ENCODE measurements around the gene LRRC2. TPM values are rescaled to one million over a fixed set of nuclear protein-coding genes. Genes with fewer than 3 reads are reported as not detected.

The LRRC2 gene
- total RNA-seq, 1 experiment from 2014 or later: 2.6 TPM

- Histone ChIP-seq H3K27ac (ENCODE audit: insufficient read length, low read depth, low read length) (no peak overlapping the region), H3K56ac (ENCODE audit: insufficient read length, low read depth, low read length) (no peak overlapping the region), H2BK15ac (ENCODE audit: low read depth, low read length) (no peak overlapping the region), H3K9ac (ENCODE audit: extremely low read depth, insufficient read length, low read length) (no peak overlapping the region), H3K4me1 (ENCODE audit: insufficient read depth, low read length) (peaks cover 3% of the 10 kb centered on the region; the same call in 1 of the 2 replicates), H3K79me1 (ENCODE audit: insufficient read depth, low read depth, low read length, poor library complexity, severe bottlenecking) (no peaks in the 10 kb centered on the region), H2BK120ac (ENCODE audit: low read depth, low read length, poor library complexity, severe bottlenecking) (no peak overlapping the region), H3K23ac (ENCODE audit: insufficient read length, low read depth, low read length) (no peak overlapping the region), H3K4ac (ENCODE audit: low read depth, low read length) (no peak overlapping the region), H4K8ac (replicated peaks; ENCODE audit: insufficient read length, low read depth, low read length) (no peak overlapping the region), H3K9me3 (ENCODE audit: control insufficient read depth, low read depth, low read length) (no peaks in the 10 kb centered on the region), H4K20me1 (ENCODE audit: control insufficient read depth, insufficient read depth, insufficient read length) (no peaks in the 10 kb centered on the region), H3K79me2 (ENCODE audit: insufficient read depth, low read length) (no peaks in the 10 kb centered on the region), H4K91ac (ENCODE audit: insufficient read length, low read depth, low read length) (no peak overlapping the region), H3T11ph (ENCODE audit: low read length) (no peak overlapping the region), H2AFZ (ENCODE audit: low read length) (no peak overlapping the region), H2BK12ac (ENCODE audit: insufficient read length, low read depth, low read length) (no peak overlapping the region), H2BK20ac (ENCODE audit: low read depth, low read length, poor library complexity, severe bottlenecking) (no peak overlapping the region), H2AK5ac (ENCODE audit: insufficient read length, low read length) (no peak overlapping the region), H3K27me3 (ENCODE audit: insufficient read depth, low read length) (no peaks in the 10 kb centered on the region; the same call in 1 of the 2 replicates), H3K14ac (ENCODE audit: insufficient read depth, low read length) (no peak overlapping the region), H3K18ac (ENCODE audit: insufficient read length, low read depth, low read length) (no peak overlapping the region), H4K5ac (ENCODE audit: insufficient read length, low read depth, low read length) (no peak overlapping the region), H3K4me2 (ENCODE audit: insufficient read depth, insufficient read length, low read length) (no peak overlapping the region), H2BK5ac (ENCODE audit: insufficient read length, low read length) (no peak overlapping the region), H3K23me2 (ENCODE audit: insufficient read length, low read depth, low read length, poor library complexity, severe bottlenecking) (no peaks in the 10 kb centered on the region)
- no CpG with 5 or more reads among the region's 5 CpGs for WGBS (ENCODE audit: extremely low coverage, insufficient read length, low lambda C conversion rate)
- TF ChIP-seq CTCF (conservative IDR thresholded peaks at IDR 0.05): no peak
- no peak for DNase-seq
- H3K4me3 Mint-ChIP-seq: no peak overlapping the region
- H3K27me3 Mint-ChIP-seq (ENCODE audit: low read depth): 0 out of 2 replicates have a peak, but pooled peaks cover 2% of the 10 kb centered on the region
- H3K36me3 Mint-ChIP-seq (ENCODE audit: insufficient read depth in 1 of 3, low read depth in 3 of 3): no peaks in the 10 kb centered on the region
- H3K4me1 Mint-ChIP-seq: peaks cover 46 to 47% of the 10 kb centered on the region in 2 experiments
- no peak overlapping the region; a peak in 1 of 7 replicates for H3K27ac Mint-ChIP-seq
- H3K9me3 Mint-ChIP-seq: no peaks in the 10 kb centered on the region
Observed at GRCh38 chr3:46609212-46609721, 43.2 kb upstream of the LRRC2 start.
